HG03439 (cell line): Measurements from ENCODE around the gene GLO1.
"Not testable (repeated sequence)": the region's sequence is repeated elsewhere in the genome, so short reads cannot be mapped to it uniquely, and the experiment has no call there.

ENCODE experiments used
- ATAC-seq: cut with Tn5 transposase; IDR thresholded peaks from one replicate; pipeline ENCODE4 v1.9.1; 2021; ENCODE audit warnings: mild to moderate bottlenecking, moderate library complexity; ENCODE audit not compliant: unreplicated experiment

GLO1 gene

DNA sequence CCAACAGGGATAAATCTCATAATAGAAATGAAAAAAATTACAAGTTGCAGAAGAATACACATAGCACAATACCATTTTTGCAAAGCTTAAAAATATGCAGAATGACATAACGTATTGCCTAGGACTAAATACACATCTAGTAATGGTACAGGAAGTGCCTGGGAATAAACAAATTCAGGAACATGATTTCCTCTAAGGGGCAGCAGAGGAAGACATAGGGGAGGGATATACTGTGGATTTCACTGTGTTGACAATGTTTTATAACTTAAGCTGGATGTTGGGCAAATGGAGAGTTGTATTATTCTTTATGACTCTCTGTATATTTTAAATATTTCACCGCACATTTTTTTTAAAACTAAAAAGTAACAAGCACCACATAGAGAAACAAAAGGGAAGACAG, 5.6 kb upstream of the GLO1 start:
- ATAC-seq: no peak

GRCh38 chr6:38705924-38706323, 3.0 kb upstream of the GLO1 start:
- no peak for ATAC-seq

GRCh38 chr6:38703949-38704590, 1.1 kb upstream of the GLO1 start:
- no peak for ATAC-seq

GRCh38 chr6:38701551-38701950, 1.4 kb downstream of the GLO1 start:
- no peak for ATAC-seq

- ATAC-seq: not testable (repeated sequence)
Measured at GRCh38 chr6:38699702-38700101, 3.2 kb downstream of the GLO1 start.

GRCh38 chr6:38697846-38698245, 5.1 kb downstream of the GLO1 start:
- ATAC-seq: no peak

- ATAC-seq: no peak
Measured at GRCh38 chr6:38696345-38696744, 6.6 kb downstream of the GLO1 start.

DNA sequence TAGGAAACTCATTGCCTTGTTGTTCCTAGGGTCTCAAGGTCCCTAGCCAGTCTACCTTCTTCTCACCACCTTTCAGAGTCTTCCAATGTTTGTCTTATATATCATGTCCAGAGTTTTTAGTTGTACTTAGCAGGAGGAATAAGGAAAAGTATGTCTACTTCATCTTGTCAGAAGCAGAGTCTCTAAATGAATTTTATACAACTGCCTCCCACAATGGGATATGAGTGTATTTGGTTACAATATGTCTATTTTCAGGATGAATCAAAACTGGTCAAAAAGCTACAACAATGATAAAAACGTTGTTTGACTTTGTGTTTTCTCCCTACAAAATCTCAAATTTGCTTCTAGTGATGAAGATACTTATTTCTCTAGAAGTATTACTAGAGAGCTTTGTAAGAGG, 7.0 kb downstream of the GLO1 start:
- no peak for ATAC-seq

GRCh38 chr6:38695227-38695900, 7.6 kb downstream of the GLO1 start:
- ATAC-seq: no peak

DNA sequence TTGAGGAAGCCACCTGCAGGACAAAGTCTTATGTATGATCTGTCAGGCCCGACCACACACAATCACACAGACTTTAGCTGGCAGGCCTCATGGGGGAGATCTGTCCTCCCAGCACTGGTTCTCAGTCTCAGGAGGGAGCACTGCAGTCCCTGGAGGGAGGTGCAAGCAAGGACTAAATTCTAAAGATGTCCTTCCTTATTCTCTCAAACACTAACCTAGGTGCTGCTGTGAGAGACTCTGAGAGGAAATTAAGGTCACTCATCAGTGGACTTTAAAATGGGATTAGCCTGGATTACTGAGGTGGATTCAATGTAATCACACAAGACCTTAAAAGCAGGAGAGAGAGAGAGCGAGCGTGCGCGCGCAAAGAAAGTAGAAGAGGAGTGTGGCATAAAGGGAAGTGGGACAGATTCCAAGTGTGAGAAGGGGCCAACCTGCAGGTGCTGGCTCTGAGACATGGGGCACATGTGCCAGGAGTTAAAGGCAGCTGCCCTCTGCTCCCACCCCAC, 14.3 kb downstream of the GLO1 start:
- ATAC-seq: no peak

DNA sequence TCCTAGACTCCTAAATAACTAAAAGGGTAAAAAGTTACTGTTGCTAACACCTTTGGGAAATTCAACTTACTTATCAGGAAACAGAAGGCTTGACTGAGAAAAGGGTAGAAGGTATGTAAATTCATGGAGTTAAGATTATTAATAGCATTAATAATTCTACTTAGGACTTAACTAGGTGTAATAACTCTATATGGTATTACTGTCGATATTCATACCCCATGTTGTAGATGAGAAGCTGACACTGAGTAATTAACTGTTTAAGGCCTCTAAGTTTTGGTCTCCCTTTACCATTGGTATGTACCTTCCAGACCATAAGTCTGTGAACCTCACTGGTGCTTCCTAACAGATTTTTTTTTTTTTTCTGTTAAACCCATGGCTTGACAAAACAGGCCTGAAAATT, 15.4 kb downstream of the GLO1 start:
- no peak for ATAC-seq

GRCh38 chr6:38687043-38687353, 15.9 kb downstream of the GLO1 start:
- ATAC-seq: no peak

- ATAC-seq: no peak
Measured at GRCh38 chr6:38686270-38687042, 16.5 kb downstream of the GLO1 start.

DNA sequence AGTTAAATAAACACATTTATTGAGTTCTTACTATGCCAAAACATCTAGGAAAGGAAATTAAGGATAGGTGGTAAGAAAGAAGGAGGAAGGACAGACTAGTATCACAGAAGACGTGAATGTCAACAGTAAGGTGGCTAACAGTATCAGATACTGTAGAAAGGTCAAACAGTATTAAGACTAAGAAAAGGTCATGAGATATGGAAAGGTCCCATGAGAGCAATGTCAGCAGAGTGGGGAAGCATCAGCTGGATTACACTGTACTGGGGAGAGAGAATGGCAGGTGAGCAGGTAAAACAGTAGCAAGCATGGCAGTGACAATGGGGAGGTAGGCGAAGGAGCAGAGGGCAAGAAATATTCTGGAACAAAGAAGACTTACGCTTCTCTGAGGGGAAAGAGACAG, 18.0 kb downstream of the GLO1 start:
- no peak for ATAC-seq

DNA sequence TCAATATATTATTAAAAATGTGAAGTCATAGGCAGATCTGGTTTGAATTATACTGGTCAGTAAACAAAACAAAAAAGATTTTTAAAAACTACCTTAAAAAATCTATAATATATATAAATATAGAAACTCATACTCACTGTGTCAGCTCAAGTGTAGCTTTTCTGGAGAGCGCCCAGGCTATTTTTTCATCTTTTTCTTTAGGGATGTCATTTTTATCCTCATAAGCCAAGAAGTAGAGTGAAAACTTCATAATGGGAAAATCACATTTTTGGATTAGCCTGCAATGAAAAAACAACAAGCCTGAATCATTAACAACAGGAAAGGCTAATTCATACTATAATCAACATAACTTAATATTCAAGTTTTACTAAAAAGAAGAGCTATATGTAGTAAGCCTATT, 18.7 kb downstream of the GLO1 start:
- ATAC-seq: no peak

- no peak for ATAC-seq
Measured at GRCh38 chr6:38681850-38682249, 21.1 kb downstream of the GLO1 start.

GRCh38 chr6:38679668-38680067, 23.3 kb downstream of the GLO1 start:
- ATAC-seq: no peak

DNA sequence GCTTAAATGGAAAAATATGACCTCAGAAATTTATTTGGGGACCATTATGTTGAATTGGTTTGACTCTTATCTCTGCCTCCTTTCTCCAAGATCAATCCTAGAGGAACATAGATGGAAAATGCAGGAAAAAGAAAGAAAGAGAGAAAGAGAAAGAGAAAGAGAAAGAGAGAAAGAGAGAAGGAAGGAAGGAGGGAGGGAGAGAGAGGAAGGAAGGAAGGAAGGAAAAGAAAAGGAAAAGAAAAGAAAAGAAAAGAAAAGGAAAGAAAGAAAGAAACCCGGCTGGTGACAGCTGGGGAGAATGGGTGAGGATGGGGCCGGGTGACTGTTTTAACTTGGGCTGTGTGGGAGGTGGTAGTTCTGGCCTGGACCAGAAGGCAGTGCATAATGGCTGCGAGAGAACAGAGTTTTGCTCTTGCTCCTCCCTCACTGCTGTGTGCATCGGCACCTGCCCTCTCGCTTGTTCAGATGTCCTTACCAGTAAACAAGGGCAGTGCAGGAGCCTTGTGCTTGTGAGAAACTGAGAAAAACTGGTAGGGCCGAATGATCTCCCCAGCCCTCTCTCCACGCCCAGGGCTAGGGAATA, 24.7 kb downstream of the GLO1 start:
- no peak for ATAC-seq

DNA sequence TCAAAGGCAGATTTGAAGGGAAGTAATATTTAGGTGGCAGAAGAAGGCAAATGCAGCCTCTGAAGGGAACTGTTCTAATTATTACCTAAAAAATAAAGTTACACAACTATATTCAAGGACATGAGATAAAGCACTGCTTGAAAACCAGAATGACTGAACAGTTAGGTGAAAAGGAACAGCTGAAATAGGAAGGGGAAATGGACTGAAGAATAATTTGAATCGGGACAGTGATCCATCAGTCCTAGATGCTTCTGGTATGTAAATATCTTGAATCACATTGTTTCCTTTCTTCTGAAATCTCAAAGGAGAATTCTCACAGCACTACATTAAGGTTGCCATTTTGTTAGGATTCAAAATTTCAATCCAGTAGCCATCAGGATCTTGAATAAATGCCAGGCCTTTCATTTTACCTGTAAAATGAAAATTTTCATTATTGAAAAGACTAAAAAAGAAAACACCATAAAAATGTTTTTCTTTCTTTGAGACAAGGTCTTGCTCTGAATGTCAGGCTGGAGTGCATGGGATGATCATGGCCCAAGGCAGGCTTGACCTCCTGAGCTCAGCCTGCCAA, 25.9 kb downstream of the GLO1 start:
- no peak for ATAC-seq

DNA sequence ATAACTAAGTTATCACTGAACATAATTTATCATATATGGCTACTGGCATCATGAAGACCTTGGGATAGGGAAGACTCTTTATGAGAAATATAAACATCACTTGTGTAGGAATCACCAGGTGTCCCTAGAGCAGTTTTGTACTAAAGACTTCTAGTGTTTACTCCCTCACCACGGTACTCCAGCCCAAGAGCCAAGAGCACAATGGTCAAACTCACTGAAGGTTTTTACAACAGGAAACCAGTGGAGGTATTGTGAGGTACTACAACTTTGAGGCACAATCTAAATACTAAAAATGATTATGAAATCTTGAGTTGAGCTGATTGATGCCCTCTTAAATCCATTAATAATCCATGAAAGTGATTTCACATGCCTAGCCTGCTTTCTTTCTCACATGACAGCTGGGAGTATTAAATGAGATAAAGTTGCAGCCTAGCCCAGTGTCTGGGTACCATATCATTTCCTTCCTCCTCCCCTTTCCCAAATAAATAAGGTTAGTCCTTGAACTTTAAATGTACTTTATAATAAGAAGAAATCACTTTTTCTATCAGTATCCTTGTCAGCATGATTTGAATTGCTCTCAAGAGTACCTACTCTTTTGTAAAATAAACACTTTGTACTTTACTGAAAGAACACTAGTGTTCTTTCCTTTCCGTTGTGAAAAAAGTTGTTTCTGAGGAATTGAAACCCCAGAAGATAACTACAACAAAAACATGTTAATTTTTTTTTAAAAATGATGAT, 26.5 kb downstream of the GLO1 start:
- no peak for ATAC-seq
